ENCODE data around the gene ACKR1.
A peak's percentile ranks its signal among the peaks of the same experiment; 100 is the strongest.

Gene ACKR1, protein sequence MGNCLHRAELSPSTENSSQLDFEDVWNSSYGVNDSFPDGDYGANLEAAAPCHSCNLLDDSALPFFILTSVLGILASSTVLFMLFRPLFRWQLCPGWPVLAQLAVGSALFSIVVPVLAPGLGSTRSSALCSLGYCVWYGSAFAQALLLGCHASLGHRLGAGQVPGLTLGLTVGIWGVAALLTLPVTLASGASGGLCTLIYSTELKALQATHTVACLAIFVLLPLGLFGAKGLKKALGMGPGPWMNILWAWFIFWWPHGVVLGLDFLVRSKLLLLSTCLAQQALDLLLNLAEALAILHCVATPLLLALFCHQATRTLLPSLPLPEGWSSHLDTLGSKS

GRCh38 chr1:159204161-159205141 lies at the start of gene ACKR1:
ACKR1 (plus strand) TSS chr1:159204875; CDS start chr1:159204960, 85 bp downstream.
- DNase-seq: no peak

- peak; percentile 72 for DNase-seq
Measured at GRCh38 chr1:159161001-159161718, 43.5 kb upstream of the ACKR1 start.

GRCh38 chr1:159161719-159162026 lies 43.0 kb upstream of the ACKR1 start:
- no peak for DNase-seq

DNA sequence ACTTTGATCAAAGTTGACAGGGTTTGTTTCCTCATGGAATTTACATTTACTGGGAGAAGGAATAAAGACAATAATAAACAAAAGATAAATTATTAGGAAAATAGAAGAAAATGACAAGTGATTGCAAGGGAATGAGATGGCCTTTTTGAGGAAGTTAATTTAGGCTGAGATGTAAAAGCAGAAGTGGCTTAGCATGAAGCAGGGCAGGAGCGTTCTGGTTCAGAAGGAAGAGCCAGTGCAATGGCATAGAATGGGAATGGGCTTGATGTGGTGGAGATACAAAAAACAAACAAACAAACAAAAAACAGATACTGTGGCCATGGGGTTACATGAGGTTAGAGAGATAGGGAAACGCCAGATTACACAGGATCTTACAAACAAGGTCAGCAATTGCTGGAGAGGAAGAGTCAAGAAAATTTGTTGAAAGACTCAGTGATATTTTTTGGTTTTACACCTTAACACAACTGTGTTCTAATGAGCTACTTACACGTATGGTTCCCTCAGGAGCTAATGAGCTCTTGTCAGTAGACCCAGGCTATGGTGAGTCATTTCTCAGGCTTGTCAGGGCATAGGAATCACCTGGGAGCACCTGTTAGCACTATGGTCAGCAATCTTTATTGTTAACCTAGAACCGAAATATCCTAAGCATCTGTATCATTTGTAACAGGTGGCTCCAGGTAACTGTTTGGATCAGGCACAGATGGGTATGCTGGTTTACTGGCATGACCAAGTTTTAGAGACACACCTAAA lies 42.0 kb upstream of the ACKR1 start:
- no peak for DNase-seq

DNA sequence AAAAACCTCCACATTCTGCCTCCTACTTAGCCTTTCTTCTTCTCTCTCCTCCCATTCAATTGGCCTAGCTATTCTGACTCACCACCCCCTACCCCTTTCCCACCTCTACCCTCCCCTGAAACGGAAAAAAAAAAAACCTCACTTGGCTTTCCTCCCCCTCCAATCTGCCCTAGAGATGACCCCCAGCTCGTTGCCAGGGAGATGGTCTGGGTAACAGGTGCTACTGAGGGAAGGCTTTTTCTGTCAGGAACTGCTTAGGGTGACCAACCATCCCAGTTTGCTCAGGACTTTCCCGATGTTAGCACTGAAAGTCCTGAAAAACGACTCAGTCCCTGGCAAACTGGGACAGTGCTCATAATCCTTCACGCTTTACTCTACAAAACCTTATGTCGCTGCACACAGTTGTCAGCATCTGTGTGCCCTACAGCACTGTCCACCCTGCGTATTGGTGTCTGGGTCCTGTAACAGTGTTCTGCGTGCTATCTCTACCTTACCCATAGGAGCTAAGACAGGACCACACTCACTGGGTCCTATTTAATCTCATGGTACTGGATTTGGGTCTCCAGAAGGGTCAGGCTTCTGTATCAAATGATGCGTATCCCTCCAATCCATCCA lies 41.0 kb upstream of the ACKR1 start:
- no peak for DNase-seq

DNA sequence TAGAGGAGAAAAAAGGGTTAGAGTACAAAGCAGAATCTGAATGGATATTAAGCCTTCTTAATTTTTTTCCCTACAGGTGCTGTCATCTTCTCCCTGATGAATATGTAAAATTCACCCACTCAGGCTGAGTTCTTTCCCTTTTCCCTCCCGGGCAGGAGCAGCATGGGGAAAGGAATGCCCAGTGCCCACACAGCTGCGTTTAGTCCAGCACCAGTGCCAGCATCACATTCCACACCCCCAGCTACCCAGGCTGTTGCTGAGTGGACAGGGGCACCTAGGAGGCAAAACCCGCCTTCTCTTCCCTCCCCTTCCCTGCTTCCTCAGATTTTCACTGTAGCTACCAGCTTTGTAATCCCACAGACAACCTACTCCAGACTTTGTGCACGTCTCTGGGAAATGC lies 36.6 kb upstream of the ACKR1 start:
- DNase-seq: no peak

DNA sequence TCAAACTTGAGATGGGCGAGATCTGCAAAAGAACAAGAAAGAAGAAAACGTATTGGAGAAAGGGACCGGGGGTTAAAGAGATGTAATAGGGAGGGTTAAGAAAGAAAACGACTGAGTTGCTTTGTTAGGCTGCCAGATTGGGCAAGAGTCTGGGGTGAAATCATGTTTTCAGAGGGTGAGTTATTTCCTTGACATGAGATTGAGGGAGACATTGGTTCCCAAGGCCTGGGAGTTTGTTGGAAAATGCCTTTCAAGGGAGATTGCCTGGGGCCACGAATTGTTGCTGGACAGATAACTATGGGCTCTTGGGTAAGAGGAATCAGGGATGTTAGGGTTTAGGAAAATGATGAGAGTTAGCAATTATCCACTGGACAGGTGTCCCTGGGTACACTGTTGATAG lies 34.0 kb upstream of the ACKR1 start:
- DNase-seq: no peak

DNA sequence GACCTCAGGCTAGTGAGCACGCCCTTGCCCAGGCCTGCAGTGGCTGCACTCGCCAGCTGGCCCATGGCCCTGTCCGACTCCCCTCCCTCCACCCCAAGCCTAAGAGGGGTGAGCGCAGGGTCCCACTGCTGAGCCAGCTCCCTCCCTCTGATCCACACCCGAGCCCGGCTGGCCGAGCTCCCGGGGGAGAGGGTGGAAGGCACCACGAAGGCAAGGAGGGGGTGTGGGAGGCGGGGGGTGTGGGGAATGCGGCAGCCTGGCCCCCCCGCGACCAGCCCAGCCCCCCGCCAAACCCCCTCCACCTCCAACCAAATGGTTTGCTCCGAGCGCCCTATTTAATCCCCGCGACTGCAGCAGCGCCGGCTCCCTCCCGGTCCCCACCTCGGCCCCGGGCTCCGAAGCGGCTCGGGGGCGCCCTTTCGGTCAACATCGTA lies 33.4 kb upstream of the ACKR1 start, which contains the start of gene CADM3:
Gene CADM3 (plus strand): TSS at position 362 of the 434 bp plus-strand sequence. CDS start 151 bp downstream, outside the sequence.
- DNase-seq: no peak

DNA sequence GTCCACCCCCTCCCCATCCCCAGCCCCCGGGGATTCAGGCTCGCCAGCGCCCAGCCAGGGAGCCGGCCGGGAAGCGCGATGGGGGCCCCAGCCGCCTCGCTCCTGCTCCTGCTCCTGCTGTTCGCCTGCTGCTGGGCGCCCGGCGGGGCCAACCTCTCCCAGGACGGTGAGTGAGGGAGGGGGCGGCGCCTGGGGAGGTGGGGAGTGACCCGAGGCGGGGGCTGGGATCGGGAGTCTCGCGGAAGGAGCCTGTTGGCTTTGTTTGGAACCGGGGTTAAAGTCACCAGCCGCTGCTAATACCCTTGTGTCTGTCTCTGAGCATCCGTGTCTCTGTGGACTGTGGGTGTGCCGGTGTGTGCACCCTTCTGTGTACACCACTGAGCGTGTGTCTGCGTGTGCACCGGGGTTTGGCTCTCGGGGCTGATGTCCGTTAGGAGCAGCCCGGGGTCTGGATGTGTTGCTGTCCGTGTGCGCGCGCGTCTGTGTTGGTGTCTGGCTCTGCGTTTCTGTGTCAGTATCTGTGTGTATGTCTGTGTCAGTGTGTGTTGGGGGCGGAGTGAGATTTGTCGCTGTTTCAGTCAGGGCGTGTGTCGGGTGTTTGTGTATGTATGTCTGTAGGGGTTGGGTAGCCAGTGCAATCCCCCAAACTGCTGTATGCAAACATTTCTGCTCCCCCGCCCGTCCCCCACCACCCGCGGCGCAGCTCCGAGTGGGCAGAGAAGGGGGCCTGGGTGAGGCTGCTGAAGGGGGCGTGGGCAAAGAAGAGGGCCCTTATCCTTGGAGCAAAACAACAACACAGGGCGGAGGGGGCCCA lies 32.8 kb upstream of the ACKR1 start:
- no peak for DNase-seq

DNA sequence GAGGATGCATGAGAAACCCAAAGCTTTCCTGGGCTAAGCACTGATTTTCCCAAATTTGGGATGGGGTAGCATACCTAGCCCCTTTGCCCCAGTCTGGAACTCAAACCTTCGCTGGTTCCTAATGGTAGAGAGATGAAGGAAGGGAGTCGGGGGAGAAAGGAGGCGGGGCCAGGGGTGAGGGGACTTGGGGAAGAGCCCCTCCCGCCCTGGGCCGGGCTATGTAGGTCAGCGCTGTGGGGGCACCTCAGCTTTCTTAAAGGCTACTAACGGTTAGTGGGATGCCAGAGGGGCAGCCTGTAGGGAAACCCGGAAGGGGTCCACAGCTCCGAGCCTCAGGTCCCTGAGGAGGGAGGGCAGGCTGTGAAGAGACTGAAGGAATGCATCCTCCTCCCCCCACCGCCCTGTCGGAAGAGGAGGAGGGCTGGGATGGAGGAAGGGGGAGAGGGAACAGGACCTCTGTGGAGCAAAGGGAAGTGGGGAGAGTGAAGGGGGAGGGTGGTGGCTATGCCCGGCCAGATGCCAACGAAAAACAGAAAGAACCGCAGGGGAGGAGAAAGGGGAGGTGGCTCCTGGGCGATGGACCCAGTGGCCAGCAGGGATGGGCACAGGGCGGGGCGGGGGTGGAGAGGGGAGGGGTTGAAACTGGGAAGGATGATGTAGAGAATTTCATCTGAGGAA lies 31.9 kb upstream of the ACKR1 start:
- DNase-seq: no peak

DNA sequence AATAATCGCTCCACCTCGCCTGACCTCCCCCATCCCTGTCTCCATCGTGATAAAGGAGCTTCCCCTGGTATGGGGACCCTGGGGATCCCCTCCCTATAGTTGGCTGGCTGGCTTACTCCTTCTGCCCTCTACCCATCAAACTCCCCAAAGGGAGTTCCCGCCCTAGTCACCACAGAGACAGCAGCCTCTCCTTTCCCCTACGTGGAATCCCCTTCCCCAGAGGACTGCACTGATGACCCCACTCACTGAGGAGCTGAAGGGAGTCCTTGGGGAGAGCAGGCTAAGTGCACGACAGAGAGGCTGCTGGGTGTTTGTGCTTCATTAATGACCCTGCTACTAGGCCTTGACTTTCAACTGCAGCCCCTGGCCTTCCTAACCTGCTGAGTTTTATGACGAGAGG lies 31.4 kb upstream of the ACKR1 start:
- no peak for DNase-seq

- DNase-seq: no peak
Measured at GRCh38 chr1:159175571-159175970, 29.1 kb upstream of the ACKR1 start.

- DNase-seq: peak; percentile 44
Measured at GRCh38 chr1:159177272-159177907, 27.3 kb upstream of the ACKR1 start.

- no peak for DNase-seq
Measured at GRCh38 chr1:159179906-159180305, 24.8 kb upstream of the ACKR1 start.

GRCh38 chr1:159180516-159180915 lies 24.2 kb upstream of the ACKR1 start:
- no peak for DNase-seq

DNA sequence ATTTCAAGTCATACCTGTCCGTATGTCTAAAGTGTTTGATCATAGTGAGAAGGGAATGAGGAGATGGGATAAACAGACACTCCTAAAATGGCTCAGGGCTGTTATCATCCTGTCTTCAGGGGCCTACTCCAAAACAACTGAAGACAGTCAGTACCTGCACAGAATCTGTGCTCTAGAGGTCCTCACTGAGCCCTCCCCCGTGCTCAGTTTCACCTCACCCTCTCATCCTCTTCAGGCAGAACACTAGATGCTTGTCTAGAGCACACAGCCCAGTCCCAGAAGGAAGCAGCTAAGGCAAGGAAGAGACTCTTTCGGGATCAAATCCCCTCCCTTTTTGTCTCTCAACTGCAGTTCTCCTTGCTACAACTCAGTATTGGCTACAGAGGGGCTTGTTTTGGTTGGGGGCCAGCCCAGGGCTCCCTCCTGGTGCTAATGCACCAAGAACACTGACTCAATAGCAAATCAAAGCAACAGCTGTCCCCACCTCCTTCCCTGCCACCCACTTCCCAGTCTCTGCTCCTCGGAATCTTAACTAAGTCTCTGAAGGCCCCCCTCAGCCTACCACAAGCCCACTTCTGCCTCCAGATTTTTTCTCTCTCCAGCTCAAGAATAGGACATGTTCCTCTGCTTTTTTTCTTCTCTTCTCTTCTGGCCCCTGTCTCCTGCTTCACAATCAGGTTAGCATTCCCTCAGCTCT lies 23.2 kb upstream of the ACKR1 start:
- DNase-seq: no peak

DNA sequence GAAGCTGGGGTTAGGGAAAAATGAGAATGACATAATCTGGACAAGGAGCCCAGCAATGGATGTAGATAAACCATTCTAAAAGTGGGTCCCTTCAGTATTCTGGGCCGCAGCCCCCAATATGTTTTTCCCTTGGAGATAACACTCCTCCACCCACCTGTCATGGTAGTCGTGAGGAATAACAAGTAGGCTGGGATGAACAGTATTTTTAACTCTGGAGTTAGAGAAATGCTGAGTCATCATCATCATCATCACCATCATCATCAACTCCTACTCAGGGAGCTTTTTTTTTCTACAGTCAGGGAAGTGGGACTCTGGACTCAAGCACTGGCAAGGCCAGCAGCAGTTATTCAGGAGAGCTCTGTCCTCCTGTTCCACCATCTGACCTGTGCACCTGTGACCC lies 20.5 kb upstream of the ACKR1 start:
- no peak for DNase-seq

DNA sequence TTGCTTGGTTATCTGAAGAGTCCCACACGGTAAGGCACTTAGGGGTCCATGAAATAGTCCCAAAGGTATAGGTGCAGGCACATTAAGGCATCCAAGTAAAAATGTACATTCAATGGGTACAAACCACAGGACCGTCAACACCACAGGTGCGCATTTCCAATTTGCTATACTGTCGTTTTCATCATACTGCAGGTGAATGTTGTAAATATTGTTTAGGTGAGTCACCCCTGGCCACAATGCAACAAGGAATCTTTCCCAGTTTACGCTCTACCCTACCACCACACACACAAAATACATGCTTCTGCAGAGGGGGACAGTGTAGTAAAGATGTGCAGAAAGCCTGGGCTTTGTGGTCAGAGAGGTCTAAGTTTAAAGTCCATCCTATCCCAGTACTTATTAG lies 19.6 kb upstream of the ACKR1 start:
- DNase-seq: no peak

DNA sequence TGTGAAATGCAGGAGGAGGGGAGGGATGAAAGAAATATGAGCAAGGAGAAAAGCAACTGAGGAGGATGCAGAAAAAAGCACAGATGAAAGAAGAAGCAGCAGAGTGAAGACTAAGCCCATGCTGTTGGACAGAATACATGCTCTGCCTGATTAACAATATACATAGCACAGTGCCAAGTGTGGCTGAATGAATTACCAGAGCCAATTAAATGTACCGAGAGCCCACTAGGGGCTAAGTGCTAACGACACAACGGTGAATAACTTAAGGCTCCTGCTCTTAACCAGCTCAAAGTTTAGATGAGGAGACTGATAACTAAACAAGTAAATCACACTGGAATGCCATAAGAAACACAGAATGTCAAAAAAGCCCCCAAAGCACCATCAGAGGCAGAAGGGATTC lies 17.6 kb upstream of the ACKR1 start:
- DNase-seq: no peak

All from activated CD4-positive, alpha-beta T cell treated with anti-CD3 and anti-CD28 coated beads, Interleukin-2, Interleukin-6, amounts not matched to agents 100 ng/mL and 50 ng/mL, durations not matched to agents 16 hours and 8 hours (primary cell).